GM18909 (cell line): ENCODE results near the gene BMPR1B.

ENCODE experiments used
- ATAC-seq: cut with Tn5 transposase; IDR thresholded peaks from one replicate; pipeline ENCODE4 v1.9.1; 2021; ENCODE audit warnings: mild to moderate bottlenecking; ENCODE audit not compliant: unreplicated experiment, poor library complexity

The BMPR1B gene

GRCh38 chr4:95204267-95204844 is 446.6 kb downstream of the BMPR1B start:
- ATAC-seq: no peak

GRCh38 chr4:95204873-95205272 is 447.1 kb downstream of the BMPR1B start:
- ATAC-seq: no peak
